HG03469 (cell line): ENCODE measurements around the gene MYPN.
"Not testable (repeated sequence)": the region's sequence is repeated elsewhere in the genome, so short reads cannot be mapped to it uniquely, and the experiment has no call there.

Source experiments
- ATAC-seq: cut with Tn5 transposase; IDR thresholded peaks from one replicate; pipeline ENCODE4 v1.9.1; 2021; ENCODE audit warnings: mild to moderate bottlenecking, moderate library complexity, moderate number of reproducible peaks; ENCODE audit not compliant: unreplicated experiment

Gene MYPN, protein sequence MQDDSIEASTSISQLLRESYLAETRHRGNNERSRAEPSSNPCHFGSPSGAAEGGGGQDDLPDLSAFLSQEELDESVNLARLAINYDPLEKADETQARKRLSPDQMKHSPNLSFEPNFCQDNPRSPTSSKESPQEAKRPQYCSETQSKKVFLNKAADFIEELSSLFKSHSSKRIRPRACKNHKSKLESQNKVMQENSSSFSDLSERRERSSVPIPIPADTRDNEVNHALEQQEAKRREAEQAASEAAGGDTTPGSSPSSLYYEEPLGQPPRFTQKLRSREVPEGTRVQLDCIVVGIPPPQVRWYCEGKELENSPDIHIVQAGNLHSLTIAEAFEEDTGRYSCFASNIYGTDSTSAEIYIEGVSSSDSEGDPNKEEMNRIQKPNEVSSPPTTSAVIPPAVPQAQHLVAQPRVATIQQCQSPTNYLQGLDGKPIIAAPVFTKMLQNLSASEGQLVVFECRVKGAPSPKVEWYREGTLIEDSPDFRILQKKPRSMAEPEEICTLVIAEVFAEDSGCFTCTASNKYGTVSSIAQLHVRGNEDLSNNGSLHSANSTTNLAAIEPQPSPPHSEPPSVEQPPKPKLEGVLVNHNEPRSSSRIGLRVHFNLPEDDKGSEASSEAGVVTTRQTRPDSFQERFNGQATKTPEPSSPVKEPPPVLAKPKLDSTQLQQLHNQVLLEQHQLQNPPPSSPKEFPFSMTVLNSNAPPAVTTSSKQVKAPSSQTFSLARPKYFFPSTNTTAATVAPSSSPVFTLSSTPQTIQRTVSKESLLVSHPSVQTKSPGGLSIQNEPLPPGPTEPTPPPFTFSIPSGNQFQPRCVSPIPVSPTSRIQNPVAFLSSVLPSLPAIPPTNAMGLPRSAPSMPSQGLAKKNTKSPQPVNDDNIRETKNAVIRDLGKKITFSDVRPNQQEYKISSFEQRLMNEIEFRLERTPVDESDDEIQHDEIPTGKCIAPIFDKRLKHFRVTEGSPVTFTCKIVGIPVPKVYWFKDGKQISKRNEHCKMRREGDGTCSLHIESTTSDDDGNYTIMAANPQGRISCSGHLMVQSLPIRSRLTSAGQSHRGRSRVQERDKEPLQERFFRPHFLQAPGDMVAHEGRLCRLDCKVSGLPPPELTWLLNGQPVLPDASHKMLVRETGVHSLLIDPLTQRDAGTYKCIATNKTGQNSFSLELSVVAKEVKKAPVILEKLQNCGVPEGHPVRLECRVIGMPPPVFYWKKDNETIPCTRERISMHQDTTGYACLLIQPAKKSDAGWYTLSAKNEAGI (N-terminal part only)

DNA sequence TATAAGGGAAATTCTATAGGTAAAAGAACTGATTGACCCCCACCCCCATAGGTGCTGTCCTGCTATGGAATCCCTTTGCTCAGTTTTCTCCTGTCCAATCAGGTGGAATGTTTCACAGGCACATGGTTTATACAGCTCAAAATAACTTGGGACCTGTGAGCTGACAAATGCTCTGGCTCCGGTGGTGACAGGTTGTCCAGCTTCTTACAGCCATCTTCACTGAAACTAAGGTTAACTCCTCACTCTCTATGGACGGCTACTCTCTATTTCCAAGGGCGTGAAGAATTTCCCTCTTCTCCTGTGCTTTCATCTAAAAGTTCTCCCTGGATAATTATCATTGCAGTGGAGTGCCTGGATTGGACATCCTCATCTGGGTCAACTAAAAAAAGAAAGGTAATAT is at the start of gene MYPN:
TSS of gene MYPN (plus strand) at position 158 of the 400 bp plus-strand sequence. CDS start 11,951 bp downstream, outside the sequence.
- ATAC-seq: no peak

DNA sequence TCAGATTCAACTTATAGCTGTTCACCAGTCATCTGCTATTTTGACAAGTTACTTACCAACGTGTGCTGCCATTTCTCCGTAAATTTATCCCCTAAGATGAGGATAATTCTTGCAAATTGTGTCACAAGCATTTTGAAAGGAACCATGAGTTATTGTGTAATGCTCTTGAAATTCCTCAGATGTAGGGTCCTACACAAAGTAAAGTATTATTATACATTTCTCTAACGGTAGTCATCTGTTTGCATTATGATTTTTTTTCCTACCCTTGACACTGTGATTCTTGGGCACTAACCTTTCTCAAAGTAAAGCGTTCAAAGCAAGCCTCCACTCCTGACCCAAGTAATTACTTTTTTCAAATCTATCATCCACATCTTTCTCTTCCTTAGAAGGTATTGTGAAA is 42.3 kb upstream of the MYPN start:
- ATAC-seq: no peak

DNA sequence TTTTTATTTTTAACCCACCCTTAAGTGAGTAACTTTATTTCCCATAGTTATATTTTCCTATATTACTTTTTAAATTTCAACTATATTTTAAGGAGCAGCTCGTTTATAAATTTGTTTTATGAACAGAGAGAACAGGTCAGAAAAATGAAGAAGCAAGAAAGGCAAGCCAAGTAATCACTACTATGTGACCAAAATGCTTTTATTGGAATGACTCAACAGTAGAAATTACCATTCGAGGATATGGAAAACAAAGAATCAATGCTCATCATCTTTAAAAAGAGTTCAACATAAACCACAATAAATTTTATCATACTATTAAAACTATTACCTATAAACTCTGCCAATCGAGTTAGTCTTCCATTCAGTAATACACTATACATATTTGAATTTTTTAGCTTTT is 41.8 kb upstream of the MYPN start:
- no peak for ATAC-seq

DNA sequence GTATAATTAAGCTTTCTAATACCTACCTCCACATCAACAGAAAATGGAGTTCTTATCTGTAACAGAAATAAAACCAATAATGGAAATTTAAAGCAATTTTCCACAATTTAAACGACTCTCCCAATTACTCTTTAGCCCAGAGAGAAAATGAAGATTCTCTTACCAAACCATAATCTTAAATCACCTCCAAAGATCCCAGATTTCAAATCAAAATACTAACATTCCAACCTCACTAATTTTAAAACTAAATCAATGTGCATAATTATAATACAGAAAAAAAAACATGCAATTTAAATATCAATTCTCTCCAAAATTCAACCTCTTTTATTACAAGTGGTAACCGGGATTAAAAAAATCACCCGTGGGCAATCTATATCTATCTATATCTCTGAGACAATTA is 35.7 kb upstream of the MYPN start:
- no peak for ATAC-seq

DNA sequence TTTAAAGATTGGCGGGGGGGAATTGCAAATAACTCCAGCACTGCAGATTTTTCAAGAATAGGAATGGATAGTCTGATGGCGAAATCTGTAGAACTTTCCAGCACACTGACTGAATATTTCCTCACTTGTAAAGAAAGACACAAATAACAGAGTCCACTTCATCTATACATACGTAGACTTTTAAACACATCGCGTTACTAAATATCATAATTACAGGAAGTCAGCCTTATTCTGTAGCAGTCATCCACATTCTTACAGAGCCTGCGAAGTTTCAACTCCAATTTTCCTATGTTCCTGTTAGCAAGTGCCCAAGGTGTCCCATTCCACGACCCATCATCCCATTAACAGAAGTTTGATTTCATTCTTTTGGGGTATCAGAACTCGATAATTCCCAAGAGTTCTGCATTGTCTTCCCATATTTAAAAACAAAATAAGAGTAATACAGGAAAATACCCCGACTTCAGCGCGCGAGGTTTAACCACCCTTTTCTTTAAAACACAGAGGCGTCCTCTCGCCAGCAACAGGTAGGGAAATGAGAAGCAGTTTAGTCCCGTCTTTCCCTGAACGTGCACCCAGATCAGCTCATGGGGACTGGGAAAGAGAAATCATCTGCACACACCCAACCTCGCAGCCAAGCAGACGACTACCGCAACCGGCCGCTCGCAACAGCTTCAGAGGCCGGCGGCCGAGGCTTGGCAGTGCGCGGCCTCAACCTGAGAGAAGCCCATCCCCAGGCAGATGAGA is 35.1 kb upstream of the MYPN start:
- no peak for ATAC-seq

DNA sequence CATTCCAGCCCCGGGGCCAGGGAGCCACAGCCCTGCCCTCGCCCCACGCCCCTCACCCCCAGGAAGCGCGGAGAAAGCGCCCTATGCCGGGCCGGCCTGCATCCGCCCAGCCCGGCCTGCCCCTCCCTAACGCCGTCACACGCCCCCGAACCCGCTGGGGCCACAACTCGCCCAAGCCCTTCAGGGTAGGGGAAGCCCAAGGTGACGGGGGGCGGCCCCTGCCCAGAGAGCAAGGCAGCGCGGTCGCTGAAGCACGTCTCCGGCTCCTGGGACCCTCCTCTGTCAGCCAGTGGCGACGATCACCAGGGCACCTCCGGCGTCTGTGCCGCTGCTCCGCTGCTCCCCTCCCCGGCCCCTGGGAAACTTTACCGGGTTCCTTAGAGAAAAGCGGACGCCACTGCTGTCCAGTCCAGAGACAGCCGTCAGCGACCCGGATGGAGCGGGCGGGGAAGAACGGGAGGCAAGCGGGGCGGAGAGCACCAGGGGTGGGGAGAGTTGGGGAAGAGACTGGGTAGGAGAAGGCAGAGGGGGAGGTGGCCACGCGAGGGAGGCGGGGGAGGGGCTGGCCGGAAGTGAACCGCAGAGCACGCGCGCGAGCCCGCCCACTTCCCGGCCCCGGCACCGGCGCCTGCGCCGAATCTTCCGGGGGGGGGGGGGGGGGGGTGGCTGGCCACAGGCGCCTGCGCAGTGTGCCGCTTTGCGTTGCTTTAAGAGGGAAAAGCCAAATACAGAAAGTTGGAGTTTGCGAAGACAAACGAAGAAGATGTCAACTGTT is 34.3 kb upstream of the MYPN start, which contains the start of gene HERC4:
TSS of gene HERC4 (minus strand) at position 509 of the 775 bp plus-strand sequence. CDS start 2,175 bp downstream, outside the sequence.
- peak; percentile 74 for ATAC-seq

DNA sequence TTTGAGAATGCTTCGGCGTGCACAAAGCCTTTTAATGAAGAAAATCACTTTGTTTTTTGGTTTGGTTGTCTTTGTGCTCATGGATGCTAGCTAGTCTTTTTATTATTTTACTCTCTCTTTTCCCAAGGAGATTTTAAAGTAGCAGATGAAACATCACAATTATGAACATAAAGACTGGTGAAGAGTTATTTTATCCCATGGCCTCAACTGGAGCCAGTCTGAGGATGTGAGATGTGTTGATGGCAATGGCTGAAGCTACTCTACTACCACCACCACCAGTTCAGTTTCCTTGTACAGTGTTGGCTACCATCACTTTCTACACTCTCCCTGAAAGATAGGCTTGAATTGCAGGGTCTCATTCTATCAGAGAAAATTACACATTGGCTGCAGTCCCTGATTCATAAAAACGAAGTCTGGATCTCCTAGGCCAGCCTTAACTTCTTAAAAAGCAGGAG is 33.7 kb upstream of the MYPN start:
- no peak for ATAC-seq

DNA sequence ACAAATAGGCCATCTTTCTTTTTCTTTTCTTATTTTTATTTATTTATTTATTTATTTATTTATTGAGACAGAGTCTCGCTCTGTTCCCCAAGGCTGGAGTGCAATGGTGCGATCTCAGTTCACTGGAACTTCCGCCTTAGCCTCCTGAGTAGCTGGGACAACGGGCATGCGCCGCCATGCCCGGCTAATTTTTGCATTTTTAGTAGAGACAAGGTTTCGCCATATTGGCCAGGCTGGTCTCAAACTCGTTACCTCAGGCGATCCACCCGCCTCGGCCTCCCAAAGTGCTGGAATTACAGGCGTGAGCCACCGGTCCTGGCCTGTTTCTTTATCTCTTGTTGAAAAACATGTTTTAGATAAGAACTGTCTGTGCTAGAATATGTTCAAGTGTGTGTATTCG is 33.2 kb upstream of the MYPN start:
- ATAC-seq: not testable (repeated sequence)

DNA sequence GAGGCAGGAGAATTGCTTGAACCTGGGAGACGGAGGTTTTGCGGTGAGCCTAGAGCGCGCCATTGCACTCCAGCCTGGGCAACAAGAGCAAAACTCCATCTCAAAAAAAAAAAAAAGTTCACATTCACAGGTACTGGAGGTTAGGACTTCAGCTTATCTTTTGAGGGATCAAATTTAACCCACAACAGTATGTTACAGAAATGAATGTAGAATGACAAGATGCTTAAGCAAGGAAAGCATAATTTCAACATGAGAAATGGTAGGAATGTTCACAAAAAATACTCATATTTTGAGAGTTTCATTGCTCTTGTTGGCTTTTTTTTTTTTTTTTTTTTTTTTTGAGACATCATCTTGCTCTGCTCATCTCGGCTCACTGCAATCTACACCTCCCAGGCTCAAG is 32.3 kb upstream of the MYPN start:
- no peak for ATAC-seq

DNA sequence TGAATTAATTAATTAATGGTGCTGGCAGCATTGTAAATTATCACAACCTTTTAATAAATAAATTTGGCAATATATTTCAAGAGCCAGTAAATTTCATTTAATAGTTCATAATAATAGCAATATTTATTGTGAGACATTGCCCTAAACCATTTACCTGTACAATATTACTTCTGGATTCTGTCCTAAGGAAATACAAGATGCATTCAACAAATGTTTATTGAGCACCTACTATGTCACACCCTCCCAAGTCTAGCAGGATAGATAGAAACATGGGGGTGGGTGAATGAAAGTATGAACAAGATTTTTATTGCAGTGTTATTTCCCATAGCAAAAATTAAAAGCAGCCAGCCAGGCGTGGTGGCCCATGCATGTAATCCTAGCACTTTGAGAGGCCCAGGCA is 29.9 kb upstream of the MYPN start:
- ATAC-seq: no peak

DNA sequence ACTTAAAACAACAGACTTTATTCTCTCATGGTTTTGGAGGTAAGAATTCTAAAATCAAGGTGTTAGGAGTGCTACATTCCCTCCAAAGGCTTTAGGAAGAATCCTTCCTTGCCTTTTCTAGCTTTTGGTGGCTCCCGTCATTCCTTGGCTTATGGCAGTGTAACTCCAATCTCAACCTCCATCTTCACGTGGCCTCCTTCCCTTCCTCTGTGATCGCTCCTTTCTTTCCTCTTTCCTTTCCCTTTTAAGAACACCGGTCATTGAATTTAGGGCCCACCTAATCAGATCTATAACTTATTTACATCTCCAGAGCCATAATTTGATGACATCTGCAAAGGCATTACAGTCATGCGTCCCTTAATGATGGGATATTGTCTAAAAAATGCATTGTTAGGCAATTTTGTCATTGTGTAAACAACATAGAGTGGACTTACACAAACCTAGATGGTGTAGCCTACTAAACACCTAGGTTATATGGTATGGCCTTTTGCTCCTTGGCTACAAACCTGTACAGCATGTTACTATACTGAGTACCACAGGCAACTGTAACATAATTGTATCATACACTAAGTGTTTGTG is 28.3 kb upstream of the MYPN start:
- ATAC-seq: no peak

DNA sequence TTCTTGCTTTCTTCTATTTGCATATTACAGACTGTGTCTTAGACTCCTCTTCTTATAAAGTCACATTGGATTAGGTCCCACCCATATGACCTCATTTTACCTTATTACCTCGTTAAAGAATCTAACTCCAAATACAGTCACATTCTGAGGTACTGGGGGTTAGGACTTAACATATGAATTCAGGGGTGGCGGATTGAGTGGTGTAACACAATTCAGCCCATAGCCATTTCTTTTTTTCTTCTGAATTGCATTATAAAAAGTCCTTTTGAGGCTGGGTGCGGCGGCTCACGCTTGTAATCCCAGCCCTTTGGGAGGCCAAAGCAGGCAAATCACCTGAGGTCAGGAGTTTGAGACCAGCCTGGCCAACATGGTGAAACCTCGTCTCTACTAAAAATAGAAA is 27.4 kb upstream of the MYPN start:
- no peak for ATAC-seq

DNA sequence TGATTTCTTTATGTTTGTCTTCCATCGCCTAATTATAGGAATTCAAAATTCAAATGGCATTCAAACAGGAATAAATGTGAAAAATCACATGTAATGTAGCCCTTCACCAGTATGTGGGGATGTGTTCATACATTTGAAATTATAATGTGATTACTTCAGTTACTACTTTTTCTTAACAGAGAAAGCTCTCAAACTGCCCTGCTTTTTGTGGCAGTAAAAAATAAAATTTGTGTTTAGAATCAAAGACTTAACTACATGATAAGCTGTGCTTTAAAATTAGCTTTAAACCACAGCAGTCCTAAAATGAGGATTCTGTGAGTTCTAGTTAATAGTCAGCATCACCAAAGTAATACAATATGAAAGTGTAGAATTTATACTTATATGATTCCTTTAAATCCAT is 26.4 kb upstream of the MYPN start:
- ATAC-seq: no peak

DNA sequence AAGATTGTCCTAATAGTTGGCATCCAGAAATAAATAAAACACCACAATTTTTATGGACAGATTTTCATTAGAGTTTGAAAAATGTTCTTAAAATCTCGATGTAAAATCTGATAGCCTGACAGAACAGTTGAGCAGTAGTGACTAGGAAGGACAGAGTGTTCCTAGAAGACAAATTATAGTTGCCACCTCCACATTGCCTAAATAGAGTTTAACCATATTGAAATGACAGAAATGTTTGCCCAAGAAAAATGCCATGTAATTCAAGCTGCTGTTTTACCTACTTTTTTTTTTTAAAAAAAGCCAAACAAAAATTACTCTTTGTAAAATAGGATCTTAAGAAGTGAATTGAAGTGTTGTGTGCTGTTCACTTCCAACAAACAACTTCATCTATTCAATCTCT is 25.3 kb upstream of the MYPN start:
- ATAC-seq: no peak

DNA sequence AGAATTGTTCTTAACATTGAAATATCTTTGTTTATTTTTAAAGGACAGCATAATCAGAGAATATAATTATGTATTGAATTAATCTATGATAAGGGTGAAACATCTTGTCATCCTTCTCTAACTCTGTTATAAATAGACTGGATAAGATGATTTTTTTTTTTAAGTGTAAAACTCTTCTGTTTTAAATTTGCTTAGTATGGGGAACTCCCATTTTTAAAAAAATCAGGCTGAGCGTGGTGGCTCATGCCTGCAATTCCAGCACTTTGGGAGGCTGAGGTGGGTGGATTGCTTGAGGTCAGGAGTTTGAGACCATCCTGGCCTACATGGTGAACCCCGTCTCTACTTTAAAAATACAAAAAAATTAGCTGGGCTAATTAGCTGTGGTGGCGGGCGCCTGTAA is 24.8 kb upstream of the MYPN start:
- no peak for ATAC-seq

DNA sequence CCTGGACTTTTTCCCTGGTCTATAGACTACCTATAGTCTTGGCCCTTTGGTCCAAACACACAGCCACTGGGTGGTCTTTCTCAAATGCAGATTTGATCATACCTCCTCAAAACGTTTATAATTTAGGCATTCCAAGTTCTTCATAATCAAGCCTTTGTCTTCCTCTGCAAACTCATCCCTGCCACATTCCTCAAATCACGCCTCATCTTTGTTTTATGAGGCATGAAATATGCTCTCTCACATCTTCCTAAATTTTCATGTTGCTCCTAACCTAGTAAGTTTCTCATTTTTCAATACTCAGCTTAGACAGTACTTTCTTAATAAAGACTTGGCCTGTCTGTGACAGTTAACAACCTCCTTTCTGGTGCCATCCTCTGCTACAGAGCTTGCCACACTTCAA is 23.3 kb upstream of the MYPN start:
- no peak for ATAC-seq

DNA sequence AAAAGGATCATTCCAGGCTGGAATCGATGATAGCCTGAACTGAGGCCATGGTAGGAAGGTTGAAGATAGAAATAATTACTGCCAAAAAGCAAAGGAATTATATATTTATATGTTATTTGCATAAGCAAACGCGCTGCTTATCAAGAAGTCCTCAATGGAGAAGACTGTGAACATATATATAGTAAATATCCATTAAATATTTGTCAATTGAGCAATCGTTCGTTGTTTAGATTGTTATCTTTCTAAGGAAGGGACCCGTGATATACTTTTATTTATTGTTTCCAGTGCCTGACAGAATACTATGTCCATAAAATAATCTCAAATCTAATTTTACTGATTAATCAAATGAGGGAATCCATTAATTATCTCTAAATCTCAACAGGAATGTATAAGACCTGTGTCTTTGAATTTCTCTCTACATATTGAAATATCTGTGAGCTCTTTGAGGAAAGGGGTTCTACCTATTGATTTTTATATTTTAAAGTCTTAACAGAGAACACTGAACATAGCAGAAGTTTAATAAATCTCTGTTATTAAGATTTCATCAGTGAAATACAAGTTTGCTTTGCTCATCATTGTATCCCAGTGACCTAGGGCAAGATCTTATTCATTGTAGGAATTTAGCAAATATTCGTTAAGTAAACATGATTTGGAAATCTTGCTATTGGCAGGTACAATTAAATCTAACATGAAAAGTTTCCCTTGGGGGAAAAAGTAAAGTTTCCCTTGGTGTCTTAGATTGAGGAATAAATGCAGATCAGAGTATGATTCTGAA is 22.2 kb upstream of the MYPN start:
- ATAC-seq: no peak

DNA sequence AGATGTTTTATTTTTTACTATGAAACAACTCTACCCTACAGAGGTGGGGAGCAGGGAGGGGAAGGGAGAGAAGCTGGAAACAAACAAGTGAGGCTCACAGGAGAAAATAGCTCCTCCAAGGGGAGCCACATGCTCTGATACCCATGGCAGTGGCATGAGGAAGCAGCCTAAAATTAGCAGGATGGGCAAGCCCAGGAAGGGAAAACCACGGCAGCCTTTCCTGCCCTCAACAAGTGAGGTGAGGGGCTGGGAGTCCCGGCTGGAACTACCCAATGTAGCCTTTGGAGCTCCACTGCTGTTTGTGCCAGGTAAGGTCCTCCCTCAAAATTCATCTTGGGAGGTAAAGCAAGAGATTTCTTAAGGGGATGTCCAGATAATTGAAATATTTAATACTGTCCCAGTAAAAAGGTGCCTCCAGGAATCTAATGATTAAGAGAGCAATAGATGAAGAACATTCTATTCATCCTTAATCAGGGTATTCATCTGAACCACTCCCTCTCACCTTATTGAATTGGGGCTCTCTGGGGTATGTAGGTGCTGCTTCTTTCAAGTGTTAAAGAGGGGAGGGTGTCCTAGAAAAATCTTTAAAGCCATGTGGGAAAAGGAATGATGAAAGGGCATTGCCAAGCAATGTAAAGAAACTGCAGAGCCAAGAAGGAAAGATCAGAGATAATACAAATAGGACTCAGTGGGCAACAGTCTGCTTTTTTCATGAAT is 21.4 kb upstream of the MYPN start:
- ATAC-seq: no peak
